Lung microvascular endothelial cell (primary cell): ENCODE results near the gene DDX52. TPM values are rescaled to one million over a fixed set of nuclear protein-coding genes. Genes with fewer than 3 reads are reported as not detected.

Source experiments
- DNase-seq, 2 donors: peaks; one replicate each; pipeline versions ENCODE4 v3.0.0 to v3.0.0-alpha.2; 2010; ENCODE audit warnings: low read depth in 2 of 2
- total RNA-seq: library from RNA; depleted of rRNA; stranded (reverse); fragments of >200 nt; gene quantifications from 2 replicates; pipeline ENCODE4 v1.2.1, GENCODE V29; 2014

The DDX52 gene
- total RNA-seq, 1 donor from 2014 or later: 27.4 TPM

- DNase-seq: no peak
Measured at GRCh38 chr17:37592291-37592690, 51.0 kb downstream of the DDX52 start.

GRCh38 chr17:37585066-37585465 is 58.2 kb downstream of the DDX52 start:
- DNase-seq: no peak

GRCh38 chr17:37576281-37576680 is 67.0 kb downstream of the DDX52 start:
- DNase-seq: no peak

- no peak for DNase-seq
Measured at GRCh38 chr17:37574427-37574826, 68.8 kb downstream of the DDX52 start.

- no peak for DNase-seq
Measured at GRCh38 chr17:37571674-37572073, 71.6 kb downstream of the DDX52 start.

- peak; percentile 63 to 65 for DNase-seq
Measured at GRCh38 chr17:37570527-37571093, 72.6 kb downstream of the DDX52 start.

GRCh38 chr17:37568350-37569053 is 74.7 kb downstream of the DDX52 start:
- DNase-seq: no peak

GRCh38 chr17:37567538-37567937 is 75.7 kb downstream of the DDX52 start:
- no peak for DNase-seq

- DNase-seq: no peak
Measured at GRCh38 chr17:37567137-37567536, 76.1 kb downstream of the DDX52 start.

GRCh38 chr17:37564252-37564651 is 79.0 kb downstream of the DDX52 start:
- DNase-seq: no peak

- no peak for DNase-seq
Measured at GRCh38 chr17:37562016-37562745, 81.1 kb downstream of the DDX52 start.

Other genes with a start within 250 kb of the DDX52 start
- gene ACACA, start 236.6 kb downstream of the DDX52 start, total RNA-seq: 26.8 and 29.2 TPM in 2 replicates
- gene TADA2A, start 236.6 kb downstream of the DDX52 start, total RNA-seq: 8.5 and 15.3 TPM in 2 replicates
- gene DUSP14, start 153.6 kb downstream of the DDX52 start, total RNA-seq: 17.9 and 18.8 TPM in 2 replicates
- 11.8 and 19.4 TPM in 2 replicates for gene SYNRG, start 34.0 kb downstream of the DDX52 start, total RNA-seq
- gene HNF1B, start 101.6 kb upstream of the DDX52 start, total RNA-seq: not detected in 2 replicates